HG03159 (cell line): Measurements from ENCODE around the gene GPR25.
"Not testable (repeated sequence)": the region's sequence is repeated elsewhere in the genome, so short reads cannot be mapped to it uniquely, and the experiment has no call there.

Experiments used
- ATAC-seq: cut with Tn5 transposase; IDR thresholded peaks from one replicate; pipeline ENCODE4 v1.9.1; 2021; ENCODE audit warnings: mild to moderate bottlenecking, moderate library complexity; ENCODE audit not compliant: unreplicated experiment

GPR25 gene

DNA sequence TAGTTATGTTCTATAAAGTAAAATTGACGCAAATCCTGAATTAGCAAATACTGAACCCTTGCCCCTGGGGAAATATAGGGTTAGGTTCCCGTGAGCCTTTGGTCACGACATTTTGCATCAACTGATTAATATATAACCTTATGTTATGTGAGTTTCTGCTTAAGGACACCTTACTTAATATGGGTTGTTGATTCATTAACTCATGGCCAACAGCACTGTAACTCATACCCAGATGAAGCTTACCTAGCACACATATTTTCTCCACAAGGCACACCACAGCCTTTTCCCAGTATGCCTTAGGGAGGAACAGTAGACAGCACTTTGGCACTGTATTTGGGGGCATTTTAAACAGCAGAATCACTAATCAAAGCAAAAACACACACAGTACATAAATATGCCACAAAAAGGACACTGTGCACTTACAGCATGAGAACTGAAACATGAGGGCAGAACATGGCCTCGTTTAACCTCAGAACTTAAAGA lies 37.0 kb downstream of the GPR25 start:
- ATAC-seq: peak; percentile 39

- ATAC-seq: no peak
Measured at GRCh38 chr1:200911361-200911760, 38.6 kb downstream of the GPR25 start.

- not testable (repeated sequence) for ATAC-seq
Measured at GRCh38 chr1:200911936-200912335, 39.2 kb downstream of the GPR25 start.

- no peak for ATAC-seq
Measured at GRCh38 chr1:200912737-200913407, 40.1 kb downstream of the GPR25 start.

DNA sequence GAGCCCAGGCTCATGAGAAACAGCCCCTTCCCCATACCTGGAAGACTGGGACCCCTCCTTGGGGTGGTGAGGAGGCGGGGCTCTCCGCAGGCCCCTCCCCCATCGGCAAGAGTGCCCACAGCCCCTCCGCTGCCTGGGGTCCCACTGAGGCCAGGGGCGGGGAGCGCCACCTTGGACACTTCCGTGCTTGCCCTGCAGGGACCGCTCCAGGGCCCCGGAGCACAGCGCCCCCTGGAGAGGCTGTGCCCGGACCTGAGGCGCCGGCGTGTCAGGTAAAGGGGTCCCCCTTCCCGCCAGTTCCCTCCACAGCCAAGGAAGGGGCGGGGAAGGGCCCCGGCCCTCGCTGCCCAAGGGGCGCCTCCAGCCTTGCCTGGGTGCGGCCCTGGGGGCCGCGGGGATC lies 43.4 kb downstream of the GPR25 start:
- no peak for ATAC-seq

- ATAC-seq: no peak
Measured at GRCh38 chr1:200916681-200917080, 43.9 kb downstream of the GPR25 start.

- no peak for ATAC-seq
Measured at GRCh38 chr1:200917291-200917817, 44.6 kb downstream of the GPR25 start.

DNA sequence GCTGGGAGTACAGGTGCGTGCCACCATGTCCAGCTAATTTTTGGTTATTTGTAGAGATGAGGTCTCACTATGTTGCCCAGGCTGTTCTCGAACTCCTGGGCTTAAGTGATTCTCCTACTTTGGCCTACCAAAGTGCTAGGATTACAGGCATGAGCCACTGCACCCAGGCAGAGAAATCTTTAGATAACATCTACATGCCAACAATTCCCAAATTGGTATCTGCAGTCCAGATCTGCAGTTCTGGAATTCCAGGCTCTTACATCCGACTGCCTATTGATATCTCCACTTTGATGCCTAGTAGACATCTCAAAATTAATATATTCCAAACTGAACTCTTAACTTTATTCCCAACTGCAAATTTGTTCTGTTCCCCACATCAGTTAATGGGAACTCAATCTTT lies 45.2 kb downstream of the GPR25 start:
- ATAC-seq: no peak

GRCh38 chr1:200919386-200919785 lies 46.6 kb downstream of the GPR25 start:
- ATAC-seq: no peak

DNA sequence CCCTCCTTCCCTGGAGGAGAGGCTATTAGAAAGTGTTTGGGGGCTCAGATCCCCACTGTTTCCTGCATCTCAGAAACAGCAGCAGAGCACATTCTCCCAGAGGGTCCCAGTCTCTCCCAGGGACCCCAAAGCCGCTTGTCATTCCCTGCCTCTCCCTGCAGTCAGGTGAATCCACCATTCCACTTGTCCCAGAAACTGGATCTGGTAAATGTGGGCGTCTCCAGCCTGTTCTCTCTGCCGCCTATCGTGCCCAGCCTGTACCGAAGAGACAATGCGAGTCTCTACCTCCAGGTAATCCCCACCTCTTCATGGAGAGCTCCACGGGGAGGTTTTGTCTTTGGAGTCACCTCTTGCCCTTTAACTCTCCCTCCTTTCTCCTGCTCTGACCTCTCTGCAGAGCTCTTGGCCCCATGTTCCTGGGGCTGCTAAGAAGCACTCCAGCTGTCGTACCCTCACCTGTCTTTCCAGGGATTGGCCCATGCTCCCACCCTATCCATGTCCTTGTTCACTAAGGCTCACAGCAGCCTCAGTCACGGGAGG lies 48.9 kb downstream of the GPR25 start:
- ATAC-seq: no peak

DNA sequence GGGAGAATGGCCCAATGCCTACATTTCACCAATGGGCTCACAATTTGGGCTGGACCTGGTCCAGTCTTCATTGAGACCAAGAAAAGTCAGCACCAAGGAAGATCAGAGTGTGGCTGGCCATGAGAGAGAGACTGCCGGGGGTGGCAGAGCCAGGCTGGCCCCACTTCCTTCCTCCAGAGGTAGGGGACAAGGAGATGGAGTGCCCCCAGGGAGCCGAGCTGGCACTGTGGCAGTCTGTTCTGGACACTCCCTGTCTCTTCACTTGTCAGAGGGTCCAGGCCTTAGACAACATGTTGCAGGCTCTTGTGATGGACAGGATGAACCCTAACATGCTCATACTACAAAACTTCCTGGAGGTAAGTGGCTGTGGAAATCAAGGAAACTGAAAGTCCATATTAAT lies 49.6 kb downstream of the GPR25 start:
- no peak for ATAC-seq

DNA sequence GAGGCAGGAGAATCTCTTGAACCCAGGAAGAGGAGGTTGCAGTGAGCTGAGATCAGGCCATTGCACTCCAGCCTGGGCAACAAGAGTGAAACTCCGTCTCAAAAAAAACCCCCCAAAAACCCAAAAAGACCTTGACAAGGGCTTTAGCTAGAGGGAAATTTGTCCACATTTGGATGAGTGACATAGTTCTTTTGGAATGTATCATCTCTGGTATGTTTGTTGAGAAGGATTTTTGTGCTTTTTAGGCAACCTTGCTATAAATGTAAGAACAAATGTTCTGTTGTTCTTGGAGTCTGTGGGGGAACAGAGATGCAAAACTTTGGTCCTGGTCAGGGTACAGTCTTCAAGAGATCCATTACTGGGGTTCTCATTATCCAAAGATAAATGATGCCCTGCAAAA lies 50.8 kb downstream of the GPR25 start:
- ATAC-seq: no peak
